T-helper 2 cell (primary cell): ENCODE results near the gene AFAP1L2.
"Not testable (repeated sequence)": the region's sequence is repeated elsewhere in the genome, so short reads cannot be mapped to it uniquely, and the experiment has no call there.

ENCODE experiments used
- DNase-seq, 5 experiments: peaks; one replicate each; pipeline versions ENCODE4 v3.0.0 to v3.0.0-alpha.2; 2012 to 2022

Gene AFAP1L2

DNA sequence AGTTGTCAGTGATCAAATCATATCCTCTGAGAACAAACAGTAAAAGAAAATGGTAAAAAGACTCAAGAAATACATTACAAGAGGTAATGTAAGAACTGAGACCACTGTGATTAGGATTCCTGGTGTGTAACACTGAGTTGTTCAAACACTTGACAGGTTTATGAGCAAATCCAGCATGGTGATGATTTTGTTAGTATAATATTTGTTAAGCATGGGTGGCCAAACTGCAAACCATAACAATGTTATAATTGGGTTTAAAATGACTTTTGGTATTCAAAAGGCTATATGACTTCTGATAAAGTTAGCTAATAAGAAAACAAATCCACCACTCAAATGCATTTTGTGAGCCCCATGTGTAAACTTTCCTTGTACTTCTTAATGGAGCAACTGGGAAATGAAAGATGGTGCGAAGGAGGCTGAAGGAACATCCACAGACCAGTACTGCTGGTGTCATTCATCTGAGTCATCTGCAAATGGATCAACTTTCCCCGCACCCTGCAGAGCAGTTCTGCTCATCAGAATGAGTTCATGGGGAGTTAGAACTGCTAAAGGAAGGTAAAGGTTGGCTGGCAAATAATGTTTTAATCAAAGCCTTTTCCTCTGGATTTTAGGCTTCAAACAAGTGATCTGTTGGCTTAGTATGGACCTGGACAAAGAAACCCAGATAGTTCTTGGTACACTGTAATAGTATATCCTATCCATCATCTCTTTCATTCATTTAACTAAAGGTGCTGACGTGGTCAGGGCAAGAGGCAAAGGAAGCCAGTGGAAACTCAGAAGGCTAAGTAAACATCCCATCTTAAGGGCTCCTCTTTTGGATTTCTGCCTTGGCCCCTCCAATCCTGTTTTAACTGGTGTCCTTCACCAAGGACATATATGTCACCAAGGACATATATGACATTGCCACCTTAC lies 45.0 kb downstream of the AFAP1L2 start:
- DNase-seq, result no peak

DNA sequence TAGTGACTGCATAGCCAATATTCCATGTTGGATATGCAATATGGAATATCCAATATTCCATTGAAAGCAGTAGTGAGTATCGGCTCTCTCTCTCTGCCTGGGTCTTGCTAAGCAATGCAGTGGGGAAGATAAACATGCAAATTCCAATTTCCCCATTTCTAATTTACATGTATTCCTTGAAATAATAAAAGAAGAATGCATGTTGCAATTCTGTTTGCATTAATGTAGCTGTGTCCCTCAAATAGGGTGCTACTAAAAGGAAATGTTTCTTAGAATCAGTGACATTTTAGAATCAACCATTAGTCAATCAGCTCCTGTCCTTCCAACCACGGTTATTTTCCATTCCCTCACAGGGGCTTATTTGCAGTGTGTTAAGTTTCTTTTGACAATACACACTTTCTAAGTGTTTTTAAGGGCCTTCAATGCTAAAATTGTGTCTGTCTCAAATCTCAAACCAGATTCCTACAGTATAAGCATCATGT lies 46.7 kb downstream of the AFAP1L2 start:
- DNase-seq, result no peak

DNA sequence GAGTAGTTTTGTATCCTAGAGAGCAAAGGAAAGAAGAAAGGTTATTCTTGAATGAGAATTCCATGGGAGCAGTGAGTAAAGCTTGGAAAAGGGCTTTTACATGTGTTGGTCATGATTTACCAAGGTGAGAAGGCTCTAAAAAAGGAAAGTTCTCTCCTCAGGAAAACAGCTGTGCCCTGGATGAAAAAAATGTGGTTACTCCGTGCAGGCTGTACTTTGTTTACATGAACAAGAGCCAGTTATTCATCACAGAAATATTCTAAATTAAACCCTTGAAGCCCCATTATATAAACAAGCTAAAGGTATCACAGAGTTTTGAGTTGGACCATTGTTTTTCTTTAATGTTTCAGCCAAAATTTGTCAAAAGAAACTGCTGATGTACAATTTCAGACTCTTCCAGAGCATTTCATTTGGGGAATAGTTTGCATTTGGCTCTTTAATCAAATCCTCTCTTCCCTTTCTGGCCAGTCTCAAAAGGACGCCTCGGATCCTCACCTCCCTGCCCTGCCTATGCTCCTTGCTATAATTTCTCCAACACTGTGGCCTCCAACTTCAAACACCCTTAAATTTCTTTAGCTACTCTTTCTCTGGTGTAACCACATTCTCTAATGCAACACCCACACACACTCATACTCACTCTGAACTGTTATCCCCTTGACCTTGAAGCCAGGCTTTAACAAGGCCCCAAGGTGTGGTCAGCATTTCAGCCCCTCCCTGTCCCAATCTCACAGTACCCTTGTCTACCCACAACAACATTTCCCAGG lies 47.4 kb downstream of the AFAP1L2 start:
- no peak for DNase-seq

DNA sequence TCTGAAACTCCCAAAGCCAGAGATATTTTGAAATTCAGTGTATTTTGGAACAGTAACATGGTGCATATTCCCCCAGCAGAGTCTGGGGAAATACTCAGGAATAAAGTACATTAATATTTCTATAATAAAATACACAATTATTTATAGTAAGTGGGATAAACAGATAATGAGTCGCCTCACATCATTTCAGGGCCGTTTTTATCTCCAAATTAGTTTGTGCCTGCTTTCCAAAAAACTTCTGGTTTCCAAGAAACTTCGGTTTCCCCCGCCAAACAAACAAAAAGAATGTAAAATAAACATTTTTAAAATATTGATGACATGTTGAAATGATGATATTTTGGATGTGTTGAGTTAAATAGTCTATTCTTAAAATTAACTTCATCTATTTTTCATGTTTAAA lies 48.2 kb downstream of the AFAP1L2 start:
- no peak for DNase-seq

DNA sequence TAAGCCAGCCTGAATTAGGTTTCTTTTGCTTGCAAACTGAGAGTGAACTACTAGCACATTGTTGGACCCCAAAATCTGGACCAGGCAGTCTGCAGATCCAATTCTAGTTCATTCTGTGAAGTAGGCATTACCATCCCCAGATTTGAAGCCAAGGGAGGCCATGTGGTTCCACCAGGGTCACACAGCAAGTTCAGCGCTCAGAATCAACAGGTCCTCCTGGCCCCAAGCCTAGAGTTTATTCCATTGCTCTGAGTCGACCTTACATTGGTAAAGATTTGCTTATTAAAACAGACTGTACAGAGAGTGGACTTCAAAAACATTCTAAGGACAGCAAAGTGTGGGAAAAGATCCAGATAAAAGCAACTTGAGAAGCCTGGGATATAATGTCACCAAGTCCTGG lies 50.9 kb downstream of the AFAP1L2 start:
- DNase-seq, result no peak

DNA sequence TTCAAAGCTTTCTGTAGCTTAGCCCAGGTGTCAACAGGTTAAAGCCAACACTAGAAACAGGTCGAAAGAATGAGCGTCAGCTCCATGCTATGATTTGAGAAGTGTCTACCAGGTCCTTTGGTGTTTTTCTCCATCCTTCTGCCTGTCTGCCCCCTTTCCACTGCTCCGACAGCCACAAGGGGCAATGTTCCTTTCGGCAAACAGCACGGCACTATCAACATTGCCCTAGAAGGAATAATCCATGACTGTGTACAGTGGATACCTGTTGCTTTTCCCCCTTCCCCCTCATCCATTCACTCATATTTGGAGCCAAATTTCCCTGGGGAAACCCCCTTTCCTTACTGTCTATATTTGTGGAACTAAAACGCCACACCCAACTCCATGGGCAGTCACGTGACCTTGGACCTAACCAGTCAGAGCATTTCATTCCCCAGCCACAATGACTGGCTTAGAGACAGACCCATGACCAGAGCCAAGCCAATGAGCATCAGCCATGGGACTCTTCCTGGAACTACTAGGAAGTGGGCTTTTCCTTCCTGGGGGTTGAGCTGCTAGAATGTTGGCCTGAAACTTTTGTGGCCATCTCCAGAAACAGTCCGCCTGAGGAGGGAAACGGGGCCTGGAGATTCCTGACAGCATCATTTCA lies 51.5 kb downstream of the AFAP1L2 start:
- no peak for DNase-seq

DNA sequence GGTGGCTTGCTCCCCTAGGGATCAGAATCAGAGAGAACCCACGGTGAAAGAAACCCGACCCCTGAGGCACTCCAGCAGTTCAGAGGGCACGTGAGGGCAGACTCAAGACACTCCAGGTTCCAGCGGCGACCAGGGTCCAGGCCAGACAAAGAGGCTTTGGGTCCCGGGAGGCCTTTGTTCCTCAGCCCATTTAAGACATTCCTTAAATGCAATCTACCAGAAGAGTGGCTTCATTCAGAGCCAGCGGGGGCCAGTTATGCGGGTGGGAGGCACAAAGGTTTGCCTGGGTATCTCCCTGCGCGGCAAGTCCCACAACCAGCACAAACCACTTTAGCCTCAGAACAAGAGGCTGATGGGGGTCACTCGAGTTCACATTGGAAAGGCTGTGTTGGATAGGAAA lies 53.6 kb downstream of the AFAP1L2 start:
- no peak for DNase-seq

DNA sequence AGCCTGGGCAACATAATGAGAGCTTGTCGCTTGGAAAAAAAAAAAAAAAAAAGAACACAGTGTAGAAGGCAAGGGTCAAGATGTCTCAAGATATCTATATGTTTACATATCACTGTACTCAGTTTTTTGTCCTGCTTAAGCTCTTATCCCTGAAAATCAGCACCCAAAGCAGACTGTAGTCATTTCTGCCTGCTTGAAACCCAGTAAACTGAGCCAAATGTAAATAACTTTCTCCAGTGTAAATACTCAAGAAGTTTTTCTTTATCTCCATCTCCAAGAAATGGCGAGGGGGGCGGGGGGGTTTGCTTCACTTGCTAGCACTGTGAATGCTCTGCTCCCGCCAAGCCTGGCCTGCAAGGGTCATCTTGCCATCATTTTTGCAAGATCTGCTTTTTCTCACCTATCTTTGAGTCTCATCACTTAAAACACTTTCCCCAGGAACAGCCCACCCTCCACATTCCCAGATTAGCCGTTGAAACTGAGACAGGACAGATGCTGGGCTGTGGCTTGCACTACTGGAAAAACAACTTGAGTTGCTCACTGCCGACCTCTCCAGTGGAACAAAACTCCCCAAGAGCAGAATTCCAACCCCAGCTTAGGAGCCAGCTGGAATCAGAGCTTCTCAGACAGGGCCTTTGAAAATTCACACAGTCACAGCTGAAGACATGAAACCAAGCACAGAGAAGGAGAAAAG lies 54.6 kb downstream of the AFAP1L2 start:
- no peak for DNase-seq

DNA sequence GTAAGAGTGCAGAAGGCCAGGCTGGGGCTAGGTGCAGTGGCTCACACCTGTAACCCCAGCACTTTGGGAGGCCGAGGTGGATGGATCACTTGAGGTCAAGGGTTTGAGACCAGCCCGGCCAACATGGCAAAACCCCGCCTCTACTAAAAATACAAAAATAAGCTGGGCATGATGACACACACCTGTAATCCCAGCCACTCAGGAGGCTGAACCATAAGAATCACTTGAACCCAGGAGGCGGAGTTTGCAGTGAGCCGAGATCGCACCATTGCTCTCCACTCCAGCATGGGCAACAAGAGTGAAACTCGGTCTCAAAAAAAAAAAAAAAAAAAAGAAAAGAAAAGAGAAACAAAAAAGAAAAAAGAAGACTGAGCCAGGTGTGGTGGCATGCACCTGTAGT lies 55.2 kb downstream of the AFAP1L2 start:
- DNase-seq, result not testable (repeated sequence)

DNA sequence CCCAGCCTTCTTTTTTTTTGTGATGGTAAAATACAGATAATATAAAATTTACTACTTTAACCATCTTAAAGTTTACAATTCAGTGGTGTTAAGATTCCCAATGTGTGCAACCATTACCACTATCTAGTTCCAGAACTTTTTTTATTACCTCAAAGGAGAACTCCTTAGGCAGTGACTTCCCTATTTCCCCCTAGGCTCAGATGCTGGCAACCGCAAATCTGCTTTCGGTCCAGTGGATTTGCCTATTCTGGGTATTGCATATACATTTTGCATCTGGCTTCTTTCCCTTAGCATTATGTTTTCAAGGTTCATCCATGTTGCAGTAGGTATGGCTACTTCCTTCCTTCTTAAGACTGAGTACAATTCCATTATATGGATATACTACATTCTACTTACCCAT lies 56.5 kb downstream of the AFAP1L2 start:
- no peak for DNase-seq

DNA sequence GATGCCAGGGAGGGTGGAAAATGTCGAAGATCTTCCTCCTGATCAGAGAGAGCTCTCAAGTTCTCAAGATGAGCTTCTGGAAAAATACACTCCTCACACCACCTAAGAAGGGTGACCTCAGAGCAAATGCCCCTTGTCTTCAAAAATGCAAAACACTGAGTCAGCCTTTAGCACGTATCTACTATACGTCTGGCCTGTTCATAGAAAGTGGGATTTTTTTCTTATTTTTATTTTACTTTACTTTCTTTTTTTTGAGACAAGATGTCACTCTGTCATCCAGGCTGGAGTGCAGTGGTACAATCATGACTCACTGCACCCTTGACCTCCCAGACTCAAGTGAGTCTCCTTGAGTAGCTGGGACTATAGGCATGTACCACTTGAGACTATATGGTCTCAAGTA lies 57.1 kb downstream of the AFAP1L2 start:
- no peak for DNase-seq

DNA sequence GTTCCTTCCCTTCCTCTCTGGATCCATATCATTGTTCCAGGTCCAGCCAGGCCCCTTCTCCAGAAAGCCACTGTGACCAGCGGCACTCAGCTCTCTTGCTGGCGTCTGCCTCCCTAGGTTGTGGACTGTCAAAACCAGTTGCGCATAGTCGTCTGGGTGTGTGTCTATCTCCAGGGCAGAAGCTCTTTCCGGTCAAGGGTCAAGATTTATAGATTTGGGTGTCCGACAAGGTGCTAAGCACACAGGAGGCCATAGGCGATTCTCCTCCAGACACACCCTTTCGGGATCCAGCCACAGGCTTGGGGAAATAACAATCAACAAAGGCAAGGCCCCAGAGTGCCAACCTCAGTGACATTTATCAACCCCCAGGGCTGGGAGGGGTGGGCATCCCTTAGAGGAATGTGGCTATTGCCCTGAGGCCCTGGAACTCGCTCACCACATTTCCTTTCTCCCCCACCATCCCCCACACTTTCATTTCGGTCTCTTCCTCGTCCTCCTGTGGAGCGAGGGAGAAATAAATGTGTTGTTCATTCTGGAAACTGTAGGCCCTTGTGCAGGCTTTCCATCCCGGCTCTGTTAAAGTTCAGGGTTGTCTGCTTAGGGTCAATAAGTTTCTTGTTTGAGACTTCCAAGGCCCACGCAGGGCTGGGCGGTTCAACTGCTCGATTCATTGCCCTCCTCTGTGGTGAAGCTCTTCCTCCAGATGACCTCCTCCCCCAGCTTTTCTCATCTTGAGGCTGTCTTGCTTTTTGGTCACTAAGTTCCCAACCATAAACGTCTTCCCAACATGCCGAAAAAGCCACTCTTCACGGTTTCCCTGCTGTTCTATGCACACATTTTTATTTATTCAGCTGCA lies 57.9 kb downstream of the AFAP1L2 start:
- no peak for DNase-seq

DNA sequence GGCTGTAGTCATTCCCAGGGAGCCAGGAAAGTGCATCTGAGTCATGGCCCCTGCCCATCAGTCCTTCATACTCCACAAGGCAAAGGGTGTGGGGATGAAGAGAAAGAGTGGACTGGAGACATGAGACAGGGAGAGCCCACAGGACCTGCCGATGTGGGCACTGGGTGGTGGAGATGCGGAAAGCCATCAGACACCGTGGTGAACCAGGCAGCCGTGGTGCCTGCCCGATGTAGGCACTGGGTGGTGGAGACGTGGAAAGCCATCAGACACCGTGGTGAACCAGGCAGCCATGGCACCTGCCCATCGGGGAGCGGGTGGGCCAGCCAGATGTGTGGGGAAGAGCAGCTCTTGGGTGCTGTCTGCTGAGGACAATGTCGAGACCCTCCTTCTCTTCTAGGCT lies 58.6 kb downstream of the AFAP1L2 start:
- no peak for DNase-seq

DNA sequence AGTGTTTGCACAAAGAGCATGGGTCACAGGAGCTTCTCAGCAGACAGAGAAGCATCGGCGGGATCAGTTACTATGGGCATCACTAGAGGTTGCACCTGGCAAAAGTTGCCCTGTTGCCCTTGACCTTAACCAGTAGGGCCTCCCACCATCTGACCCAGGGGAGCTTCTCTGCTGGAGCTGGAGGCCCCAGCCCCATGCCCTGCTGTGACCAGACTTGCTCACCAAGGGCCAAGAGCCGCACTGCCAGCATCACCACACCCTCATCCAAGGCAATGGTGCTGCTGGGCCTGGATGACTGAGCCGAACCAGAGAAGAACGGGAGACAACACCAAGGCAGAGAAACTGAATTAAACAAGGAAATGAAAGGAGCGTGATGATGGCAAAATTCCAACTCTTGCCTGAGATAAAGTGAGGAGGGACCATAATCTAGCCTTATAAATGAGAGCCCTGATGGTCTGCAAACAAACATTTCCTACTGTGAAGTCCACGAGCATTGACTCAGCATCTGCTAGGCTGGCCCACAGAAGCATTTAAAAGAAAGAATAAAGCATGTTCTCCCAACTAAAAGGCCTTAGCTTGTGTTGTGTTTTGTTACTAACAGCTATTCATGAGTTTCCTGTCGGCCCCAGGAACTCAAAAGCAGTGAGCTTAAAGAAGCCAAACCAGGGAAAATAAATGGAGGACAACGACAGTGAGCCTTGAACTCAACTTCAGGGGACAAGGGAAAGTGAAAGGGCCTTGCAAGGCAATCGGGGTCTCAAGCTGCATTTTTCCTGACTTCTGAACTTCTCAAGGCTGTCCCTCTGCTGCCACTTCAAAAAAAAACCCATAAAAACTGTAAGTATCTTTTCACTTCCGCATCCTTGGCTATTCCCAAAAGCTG lies 60.4 kb downstream of the AFAP1L2 start:
- DNase-seq, result no peak

DNA sequence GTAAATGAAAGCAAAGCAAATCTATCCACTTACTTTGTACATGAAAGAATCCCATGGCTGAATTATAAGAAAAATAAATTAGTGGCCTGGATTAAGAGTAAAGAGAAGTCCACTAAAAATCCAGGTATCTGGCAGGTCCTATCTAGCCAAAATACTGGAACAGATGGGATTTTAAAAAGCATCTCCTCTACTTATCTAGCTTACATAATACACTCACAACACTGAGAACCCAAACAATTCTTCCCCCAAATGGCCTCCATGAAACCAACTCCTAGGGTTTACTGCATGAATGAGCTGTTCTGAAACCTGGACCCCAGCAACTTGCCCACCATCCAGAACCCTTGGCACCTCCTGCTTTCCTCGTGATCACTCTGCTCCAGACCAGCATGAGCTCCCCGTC lies 61.3 kb downstream of the AFAP1L2 start:
- no peak for DNase-seq

DNA sequence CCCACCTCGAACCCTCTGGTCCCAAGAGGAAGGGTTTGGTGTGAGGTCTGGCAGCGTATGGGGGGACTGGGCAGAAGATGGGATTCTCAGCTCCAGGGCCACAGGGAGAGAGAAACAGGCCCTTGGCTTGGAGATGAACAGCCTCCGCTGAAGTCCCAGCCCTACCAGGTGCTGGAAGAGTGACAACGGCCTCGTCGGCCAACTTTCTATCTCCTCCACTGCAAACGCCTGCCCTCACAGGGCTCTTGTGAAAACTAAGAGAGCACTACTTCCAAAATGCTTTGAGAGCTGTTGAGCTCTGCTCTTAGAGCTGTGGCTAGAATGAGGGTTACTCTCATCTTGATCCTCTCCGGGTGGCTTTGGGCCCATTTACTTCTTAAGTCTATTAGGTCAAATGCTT lies 63.5 kb downstream of the AFAP1L2 start:
- no peak for DNase-seq

DNA sequence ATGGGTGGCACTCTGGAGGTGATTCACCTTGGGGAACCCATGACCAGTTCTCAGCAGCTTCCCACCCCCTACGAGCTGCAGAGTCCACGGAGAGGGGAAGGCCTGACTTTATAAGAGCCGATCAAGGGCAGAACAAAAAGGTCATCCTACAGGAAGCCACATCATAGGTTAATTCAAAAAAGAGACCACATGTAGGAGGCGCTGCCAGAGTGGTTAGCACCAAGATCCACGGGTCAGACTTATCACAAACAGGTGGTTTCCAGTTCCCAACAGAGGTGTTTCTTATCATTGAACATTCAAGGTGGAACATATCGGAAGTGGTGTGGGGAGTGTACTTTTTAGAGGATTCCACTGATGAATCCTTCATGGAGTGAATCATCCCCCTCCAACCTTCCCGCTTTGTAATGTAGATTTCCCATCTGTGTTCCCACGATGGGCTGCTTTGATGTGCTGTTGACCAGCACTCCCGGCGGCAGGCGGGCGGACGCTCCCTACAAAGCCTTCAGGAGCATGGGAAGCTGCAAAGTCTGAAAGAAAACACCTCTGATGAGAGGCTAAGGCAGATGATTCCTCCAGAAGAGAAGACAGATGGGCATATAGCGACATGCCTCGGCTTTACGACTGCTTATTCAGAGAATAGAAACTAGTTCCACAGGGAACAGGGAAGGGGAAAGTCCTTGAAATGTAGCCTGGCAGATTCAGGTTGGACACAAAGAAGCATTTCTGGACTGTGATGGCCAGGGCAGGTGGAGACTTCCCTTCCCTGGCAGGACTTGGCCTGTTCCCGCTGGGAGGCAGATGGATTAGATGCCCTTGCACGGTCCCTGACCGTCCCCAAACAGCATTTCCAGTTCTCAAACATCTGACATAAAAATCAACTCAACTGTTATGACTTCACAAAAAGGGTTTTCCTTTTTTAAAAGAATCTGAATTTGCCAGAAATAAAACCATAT lies 66.5 kb downstream of the AFAP1L2 start:
- no peak for DNase-seq

DNA sequence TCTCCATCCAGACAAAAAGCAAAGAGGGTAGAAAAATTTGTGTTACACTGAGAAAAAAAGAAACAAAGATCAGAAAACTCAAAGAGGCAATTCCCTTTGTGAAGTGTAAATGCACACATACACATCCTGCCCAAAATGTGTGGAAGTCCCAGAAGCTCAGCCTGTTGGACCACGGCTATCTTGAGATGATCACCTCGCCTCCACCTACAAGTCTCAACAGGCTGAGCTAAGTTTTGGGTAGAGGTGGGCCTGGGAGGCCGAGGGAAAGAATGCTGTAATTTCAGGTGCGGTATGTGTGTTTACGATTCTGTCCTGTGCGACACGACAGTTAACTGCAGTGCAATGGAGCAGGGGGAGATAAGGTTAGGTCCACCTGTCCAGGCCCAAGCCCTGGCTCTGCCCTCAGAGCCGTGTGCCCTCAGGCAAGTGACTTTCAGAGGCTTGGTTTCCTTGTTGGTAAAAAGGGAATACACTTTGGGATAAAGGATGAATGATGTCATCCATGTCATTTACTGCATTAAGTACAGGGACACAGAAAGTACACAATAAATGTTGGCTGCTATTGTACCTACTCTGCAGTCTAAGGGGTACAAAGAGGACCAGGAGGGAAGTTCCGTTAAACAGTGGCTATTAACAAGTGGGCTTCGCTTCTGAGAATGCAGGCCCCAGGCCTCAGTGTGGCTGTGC lies 67.3 kb downstream of the AFAP1L2 start:
- DNase-seq, result no peak

DNA sequence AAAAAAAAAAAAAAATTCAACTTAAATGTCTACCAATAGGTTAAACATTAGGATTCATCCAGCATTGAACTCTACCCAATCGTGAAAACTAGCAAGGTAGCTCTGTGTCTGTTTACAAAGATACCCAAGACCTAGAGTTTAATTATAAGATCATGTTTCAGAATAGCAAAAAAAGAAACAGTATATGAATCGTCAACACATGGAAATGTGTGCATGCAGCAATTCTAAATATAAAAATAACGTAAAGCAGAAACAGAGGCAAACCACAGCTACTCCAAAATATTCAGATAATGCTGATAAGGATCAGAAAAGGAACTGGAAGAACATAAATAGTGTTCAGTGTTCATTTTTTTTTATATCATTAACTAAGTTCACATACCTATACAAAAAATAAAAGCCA lies 68.7 kb downstream of the AFAP1L2 start:
- DNase-seq, result no peak
